ENCODE results near the gene VASH1. TPM values are rescaled to one million over a fixed set of nuclear protein-coding genes. Genes with fewer than 3 reads are reported as not detected.

The VASH1 gene
- polyA plus RNA-seq, 6 donors from 2014 or later = 0.05 to 0.61 (median 0.39) TPM; not detected in 1

DNA sequence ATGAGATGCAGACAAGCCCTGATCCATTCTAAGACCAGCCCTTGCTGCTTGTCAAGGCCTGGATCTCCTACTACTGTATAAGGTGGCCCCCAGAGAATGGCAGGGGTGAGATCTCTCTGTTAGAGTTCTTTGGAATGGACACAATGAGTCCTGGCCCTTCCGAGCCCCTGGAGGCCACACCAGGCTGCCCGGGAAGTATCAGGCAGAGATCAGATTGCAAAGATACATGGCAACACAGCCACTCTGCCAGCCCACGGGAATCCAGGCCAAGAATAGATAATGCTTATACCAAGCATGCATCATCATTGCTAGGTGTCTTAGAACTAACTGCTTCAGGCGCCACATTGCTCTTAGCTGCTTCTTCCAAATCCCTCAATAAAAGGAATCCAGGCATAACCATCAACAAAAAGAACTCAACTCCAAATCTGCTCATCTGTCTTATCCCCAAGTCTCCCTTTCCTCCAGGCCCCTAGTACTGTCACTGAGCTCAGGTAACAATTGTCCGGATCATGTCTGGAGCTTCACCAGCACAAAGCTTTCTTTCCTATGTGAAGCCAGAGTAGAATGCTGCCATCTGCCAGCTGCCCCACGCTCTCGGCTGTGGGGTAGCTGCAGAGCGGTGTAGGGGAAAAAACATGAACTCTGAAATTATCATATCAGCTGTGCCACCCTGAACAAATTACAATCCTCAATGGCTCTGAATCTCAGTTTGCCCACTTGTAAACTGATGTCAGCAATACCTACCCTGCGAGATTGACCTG is 5.5 kb upstream of the VASH1 start:
- ATAC-seq (ENCODE audit: low read depth in 2 of 2) (no peak), DNase-seq (no peak)
- H3K36me3 Mint-ChIP-seq = no peaks in the 10 kb centered on the region
- peaks cover 24 to 41% (median 31%) of the 10 kb centered on the region in 3 donors for H3K27me3 Mint-ChIP-seq
- H3K27ac Mint-ChIP-seq = no peak overlapping the region
- no peaks in the 10 kb centered on the region for H3K9me3 Mint-ChIP-seq
- no peak overlapping the region for H3K4me3 Mint-ChIP-seq
- peaks cover 0 to 3% (median 3%) of the 10 kb centered on the region in 3 donors for H3K4me1 Mint-ChIP-seq

DNA sequence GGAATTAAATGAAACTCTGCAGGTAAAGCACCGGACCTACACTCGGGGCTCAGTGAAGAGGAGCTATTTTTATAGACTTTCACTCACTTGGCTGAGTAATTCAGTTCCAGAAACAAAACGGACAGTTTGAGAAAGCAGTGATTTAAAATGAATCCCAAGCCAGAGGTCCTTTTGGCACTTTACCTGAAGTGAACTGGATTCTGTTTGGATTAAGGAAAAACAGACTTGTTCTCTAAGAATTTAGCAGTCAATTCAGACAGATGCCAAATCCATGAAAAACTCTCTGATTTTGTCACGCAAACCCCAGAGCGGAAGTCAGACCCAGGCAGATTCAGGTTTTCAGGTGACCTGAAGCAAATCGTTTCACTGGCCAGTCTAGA is 4.9 kb upstream of the VASH1 start:
- peaks cover 27 to 45% (median 32%) of the 10 kb centered on the region in 3 donors for H3K27me3 Mint-ChIP-seq
- no peak overlapping the region for H3K4me3 Mint-ChIP-seq
- H3K27ac Mint-ChIP-seq = no peak overlapping the region
- ATAC-seq (ENCODE audit: low read depth in 2 of 2) (no peak), DNase-seq (no peak)
- H3K9me3 Mint-ChIP-seq = no peaks in the 10 kb centered on the region
- H3K4me1 Mint-ChIP-seq = peaks cover 0 to 7% (median 6%) of the 10 kb centered on the region in 3 donors
- H3K36me3 Mint-ChIP-seq = no peaks in the 10 kb centered on the region

DNA sequence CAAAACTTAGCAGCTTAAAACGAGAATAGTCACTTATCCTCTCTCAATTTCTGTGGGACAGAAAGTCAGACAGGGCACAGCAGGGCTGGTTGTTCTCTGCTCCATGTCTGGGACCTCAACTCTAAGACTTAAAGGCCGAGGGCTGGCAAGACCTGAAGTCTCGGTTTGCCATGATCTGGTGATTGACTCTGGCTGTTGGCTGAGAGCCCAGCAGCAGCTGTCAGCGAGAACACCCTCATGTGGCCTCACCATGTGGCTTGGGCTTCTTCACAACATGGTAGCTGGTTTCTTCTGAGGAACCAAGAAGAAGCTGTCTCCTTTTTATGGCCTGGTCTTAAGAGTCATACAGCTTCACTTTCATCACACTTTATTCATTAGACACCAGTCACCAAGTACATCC is 1.7 kb upstream of the VASH1 start:
- H3K4me1 Mint-ChIP-seq = peaks cover 6 to 15% (median 13%) of the 10 kb centered on the region in 3 donors
- ATAC-seq (ENCODE audit: low read depth in 2 of 2) (no peak), DNase-seq (no peak)
- peaks cover 44 to 69% (median 48%) of the 10 kb centered on the region in 3 donors for H3K27me3 Mint-ChIP-seq
- H3K36me3 Mint-ChIP-seq = no peaks in the 10 kb centered on the region
- H3K4me3 Mint-ChIP-seq = peak overlapping the region in 2 of 8 donors; percentile 11 to 42
- no peaks in the 10 kb centered on the region for H3K9me3 Mint-ChIP-seq
- no peak overlapping the region for H3K27ac Mint-ChIP-seq

DNA sequence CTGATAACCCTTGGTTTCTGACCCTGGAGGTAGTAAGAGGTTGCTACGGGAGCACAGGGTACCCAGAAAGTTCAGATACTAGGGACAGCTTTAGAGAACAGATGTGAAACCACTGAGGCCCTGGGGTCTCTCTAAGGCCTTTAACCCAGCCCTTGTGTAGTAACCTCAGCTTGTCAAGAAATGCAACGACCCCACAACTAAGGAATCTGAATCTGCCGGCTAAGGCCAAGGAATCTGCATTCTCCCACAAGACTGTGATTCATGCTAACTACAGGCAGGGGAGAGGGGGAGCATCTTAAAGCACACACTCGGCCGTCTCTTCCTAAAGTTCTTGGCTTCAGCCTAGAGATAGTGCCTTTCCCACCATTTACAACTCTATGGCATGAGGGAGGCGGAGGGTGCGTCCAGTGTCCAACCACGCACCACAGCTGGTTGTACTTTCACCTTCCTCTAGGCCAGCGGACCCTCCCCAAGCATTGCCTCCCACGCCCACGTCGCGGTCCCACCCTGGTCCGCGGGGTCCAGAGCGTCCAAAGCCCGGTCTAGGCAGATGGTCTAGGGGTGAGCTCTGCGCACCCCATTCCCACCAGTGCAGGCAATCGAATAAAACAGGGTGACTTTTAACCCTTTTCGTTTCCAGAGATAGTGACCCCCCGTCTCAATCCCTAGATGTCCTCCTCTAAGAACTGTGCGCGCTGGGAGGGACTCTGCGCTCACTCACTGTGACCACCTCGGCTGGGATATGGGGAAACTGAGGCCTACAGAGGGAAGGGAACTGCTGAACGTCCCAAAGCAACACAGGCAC is 735 bp upstream of the VASH1 start:
- no peak for DNase-seq
- H3K4me3 Mint-ChIP-seq = peak overlapping the region; percentile 59 to 86 (median 78)
- H3K27ac Mint-ChIP-seq = peak overlapping the region in 1 of 6 donors; percentile 56
- no peaks in the 10 kb centered on the region for H3K36me3 Mint-ChIP-seq
- no peak for ATAC-seq (ENCODE audit: low read depth in 2 of 2)
- no peaks in the 10 kb centered on the region for H3K9me3 Mint-ChIP-seq
- peaks cover 49 to 76% (median 58%) of the 10 kb centered on the region in 3 donors for H3K27me3 Mint-ChIP-seq
- H3K4me1 Mint-ChIP-seq = peaks cover 6 to 15% (median 13%) of the 10 kb centered on the region in 3 donors

DNA sequence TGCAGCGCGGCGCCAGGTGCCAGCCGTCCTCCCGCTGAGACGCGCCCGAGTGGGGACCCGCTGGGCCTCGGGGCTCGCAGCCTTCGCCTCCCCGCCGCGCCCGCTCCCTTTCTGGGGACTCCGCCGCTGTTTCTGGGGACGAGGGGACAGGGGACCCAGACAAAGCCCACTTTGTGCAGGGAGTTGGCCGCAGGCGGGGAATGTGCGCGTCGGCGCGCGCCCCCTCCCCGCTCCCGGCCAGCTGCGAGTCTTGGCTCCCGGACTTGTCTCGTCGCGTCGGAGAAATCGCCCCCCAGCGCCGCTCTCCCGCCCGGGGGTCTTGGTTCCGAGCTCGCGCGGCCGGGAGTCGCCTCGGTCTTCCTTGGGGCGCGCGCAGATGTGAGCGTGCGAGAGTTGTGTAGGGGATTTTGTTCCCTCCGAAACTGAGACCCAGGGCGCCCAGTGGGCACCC is 717 bp downstream of the VASH1 start:
- H3K27me3 Mint-ChIP-seq = peaks cover 47 to 73% (median 63%) of the 10 kb centered on the region in 3 donors
- no peaks in the 10 kb centered on the region for H3K9me3 Mint-ChIP-seq
- no peak for ATAC-seq (ENCODE audit: low read depth in 2 of 2)

DNA sequence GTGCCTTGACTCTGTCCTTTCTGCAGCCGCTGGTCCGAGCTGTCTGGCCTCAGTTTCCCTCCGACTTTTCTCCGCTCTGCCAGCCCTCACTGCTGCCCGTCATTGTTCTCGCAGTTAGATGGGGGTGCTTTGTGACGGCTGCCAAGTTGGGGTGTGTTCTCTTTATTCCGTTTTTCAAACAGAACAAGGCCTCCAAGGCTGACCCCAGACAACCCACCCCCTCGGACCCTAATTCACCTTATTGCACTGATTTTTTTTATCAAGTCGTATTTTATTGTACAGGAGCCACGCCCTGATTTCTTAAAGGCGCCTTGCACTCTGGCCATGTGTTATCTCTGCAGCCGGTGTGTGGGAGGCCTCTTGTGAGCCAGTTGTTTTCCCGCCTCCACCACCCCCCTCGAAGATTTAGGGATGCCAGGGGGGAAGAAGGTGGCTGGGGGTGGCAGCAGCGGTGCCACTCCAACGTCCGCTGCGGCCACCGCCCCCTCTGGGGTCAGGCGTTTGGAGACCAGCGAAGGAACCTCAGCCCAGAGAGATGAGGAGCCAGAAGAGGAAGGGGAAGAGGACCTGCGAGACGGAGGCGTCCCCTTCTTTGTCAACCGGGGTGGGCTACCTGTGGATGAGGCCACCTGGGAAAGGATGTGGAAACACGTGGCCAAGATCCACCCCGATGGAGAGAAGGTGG is 1.3 kb downstream of the VASH1 start:
- peak overlapping the region in 1 of 6 donors; percentile 28 for H3K27ac Mint-ChIP-seq
- H3K4me1 Mint-ChIP-seq = peaks cover 6 to 15% (median 13%) of the 10 kb centered on the region in 3 donors
- no peaks in the 10 kb centered on the region for H3K9me3 Mint-ChIP-seq
- ATAC-seq (ENCODE audit: low read depth in 2 of 2) = no peak
- no peak for DNase-seq
- peak overlapping the region; percentile 74 to 91 (median 84) for H3K4me3 Mint-ChIP-seq
- H3K27me3 Mint-ChIP-seq = peaks cover 47 to 73% (median 63%) of the 10 kb centered on the region in 3 donors
- no peaks in the 10 kb centered on the region for H3K36me3 Mint-ChIP-seq

More for the DNA sequence above, 717 bp downstream of the VASH1 start:
- H3K4me3 Mint-ChIP-seq = peak overlapping the region; percentile 74 to 91 (median 84)
- DNase-seq = no peak
- no peak overlapping the region for H3K27ac Mint-ChIP-seq
- no peaks in the 10 kb centered on the region for H3K36me3 Mint-ChIP-seq
- peaks cover 6 to 15% (median 13%) of the 10 kb centered on the region in 3 donors for H3K4me1 Mint-ChIP-seq

DNA sequence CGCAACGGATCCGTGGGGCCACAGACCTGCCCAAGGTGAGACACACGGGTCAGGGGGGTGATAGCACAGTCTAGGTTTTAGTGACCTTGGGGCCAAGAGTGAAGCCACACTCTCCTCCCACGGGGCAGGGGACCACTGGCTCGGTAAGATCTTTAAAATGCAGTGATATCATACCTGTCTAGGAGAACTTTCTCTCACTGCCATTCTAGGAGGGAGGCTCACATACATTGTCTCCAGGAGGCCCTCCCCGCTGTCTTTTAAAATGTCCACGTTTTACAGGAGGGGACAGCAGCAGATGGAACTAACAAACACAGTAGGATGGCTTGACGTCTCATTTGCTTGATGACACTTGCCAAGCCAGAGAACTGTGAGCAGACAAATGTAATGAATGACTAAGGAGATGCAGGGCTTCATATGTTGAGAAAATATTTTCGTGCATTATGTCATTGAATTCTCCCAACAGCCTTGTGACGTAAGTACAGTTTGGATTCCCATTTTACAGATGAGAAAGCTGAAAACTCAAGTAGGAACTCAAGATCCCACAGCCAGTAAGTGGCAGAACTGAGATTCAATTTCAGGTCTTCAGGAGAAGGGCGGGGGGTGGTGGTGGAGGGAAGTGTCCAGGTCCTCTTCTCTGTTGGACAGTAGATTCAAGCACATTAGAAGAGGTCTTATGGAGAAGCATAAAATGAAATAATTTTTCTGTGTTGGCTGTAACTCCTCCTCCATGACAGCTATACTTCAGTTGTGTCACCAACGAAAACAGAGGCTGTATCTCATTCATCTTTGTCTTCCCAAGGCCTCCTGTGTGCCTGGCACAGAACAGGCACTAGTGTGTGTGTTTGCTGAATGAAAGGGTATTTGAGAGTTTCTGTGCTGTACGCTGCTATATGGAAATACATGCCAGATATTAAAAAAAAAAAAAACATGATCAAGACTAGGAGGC is 2.1 kb downstream of the VASH1 start:
- Mint-ChIP-seq H3K4me3 (peak overlapping the region in 6 of 8 donors; percentile 9 to 84 (median 66)), H3K36me3 (no peaks in the 10 kb centered on the region), H3K27ac (peak overlapping the region in 2 of 6 donors; percentile 8 to 28), H3K4me1 (peaks cover 10 to 20% (median 17%) of the 10 kb centered on the region in 3 donors), H3K27me3 (peaks cover 42 to 66% (median 56%) of the 10 kb centered on the region in 3 donors), H3K9me3 (no peaks in the 10 kb centered on the region)
- no peak for ATAC-seq (ENCODE audit: low read depth in 2 of 2)
- no peak for DNase-seq

DNA sequence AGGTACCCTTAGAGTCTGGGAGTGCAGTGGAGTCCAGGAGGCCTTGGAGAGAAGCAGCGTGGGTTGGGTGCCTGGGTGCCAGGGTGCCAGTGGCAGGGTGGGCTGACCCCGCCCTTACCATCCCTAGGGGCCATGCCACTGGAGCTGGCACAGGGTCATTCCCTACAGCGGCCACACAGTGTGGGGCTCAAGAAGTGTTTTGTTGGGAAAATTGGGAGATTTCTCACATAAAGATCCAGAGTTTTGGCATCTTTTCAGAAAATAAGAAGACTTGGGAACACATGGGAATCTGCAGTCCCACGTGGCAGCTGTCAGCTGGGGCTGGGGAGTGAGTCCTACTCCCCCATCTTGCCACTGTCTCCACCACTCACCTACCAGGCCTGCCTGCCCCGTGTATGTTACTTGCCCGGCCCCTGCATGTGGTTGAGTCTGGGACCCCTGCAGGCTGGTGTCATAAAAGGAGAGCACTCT is 4.2 kb downstream of the VASH1 start:
- Mint-ChIP-seq H3K4me3 (peak overlapping the region in 1 of 8 donors; percentile 57), H3K4me1 (peaks cover 12 to 27% (median 25%) of the 10 kb centered on the region in 3 donors), H3K36me3 (no peaks in the 10 kb centered on the region), H3K9me3 (no peaks in the 10 kb centered on the region), H3K27ac (no peak overlapping the region), H3K27me3 (peaks cover 26 to 51% (median 42%) of the 10 kb centered on the region in 3 donors)
- ATAC-seq (ENCODE audit: low read depth in 2 of 2) = no peak
- no peak for DNase-seq

DNA sequence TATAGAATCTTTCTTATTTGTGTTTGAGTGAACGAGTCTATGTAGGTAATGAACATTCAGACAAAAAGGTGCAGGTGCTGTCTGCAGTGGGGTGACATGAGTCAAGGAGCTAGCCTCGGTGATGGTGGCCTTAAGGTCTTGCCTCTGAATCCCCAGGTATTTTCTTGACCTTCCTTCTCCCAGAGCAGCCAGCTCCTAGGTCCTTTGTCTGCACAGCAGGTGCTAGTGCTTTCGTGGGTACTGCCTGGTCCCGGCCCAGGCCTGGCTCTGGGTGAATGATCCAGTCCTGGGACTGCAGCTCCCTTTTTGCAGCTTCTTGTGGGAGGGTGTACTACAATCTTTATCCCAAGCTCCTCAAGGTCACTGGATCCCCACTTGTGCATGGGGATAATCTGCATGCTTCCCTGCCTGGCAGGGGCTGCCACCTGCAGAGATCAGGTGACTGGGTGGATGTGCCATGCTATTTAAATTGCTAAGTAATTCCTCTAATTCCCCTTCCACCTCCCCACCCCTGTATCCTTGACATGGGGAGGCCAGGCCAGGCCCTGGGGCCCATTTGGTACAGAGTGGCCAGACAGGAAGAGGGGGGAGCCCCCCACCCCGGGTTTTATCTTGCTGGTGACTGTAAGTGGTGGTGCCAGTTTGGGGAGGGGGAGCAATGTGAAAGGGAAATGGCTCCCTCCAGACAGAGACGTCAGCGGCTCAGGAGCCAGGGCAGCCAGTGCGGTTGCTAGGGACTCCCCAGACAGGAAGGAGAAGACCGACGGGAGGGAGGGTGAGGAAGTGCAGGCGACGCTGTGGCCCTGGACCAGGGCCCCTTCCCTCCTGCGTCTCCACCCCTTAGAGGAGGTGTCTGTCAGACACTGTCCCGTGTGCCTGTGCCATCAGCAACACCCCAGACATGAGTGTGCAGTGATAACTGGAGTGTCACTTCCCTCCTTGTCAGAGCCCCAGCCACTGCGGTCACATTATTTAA is 6.7 kb downstream of the VASH1 start:
- peak; percentile 91 to 93 for ATAC-seq (ENCODE audit: low read depth in 2 of 2)
- peak overlapping the region in 4 of 6 donors; percentile 33 to 85 (median 72) for H3K27ac Mint-ChIP-seq
- peaks cover 26 to 49% (median 29%) of the 10 kb centered on the region in 3 donors for H3K27me3 Mint-ChIP-seq
- H3K36me3 Mint-ChIP-seq = no peaks in the 10 kb centered on the region
- DNase-seq = peak; percentile 54
- peak overlapping the region in 5 of 8 donors; percentile 23 to 74 (median 52) for H3K4me3 Mint-ChIP-seq
- H3K9me3 Mint-ChIP-seq = no peaks in the 10 kb centered on the region
- peaks cover 6 to 14% (median 11%) of the 10 kb centered on the region in 3 donors for H3K4me1 Mint-ChIP-seq

DNA sequence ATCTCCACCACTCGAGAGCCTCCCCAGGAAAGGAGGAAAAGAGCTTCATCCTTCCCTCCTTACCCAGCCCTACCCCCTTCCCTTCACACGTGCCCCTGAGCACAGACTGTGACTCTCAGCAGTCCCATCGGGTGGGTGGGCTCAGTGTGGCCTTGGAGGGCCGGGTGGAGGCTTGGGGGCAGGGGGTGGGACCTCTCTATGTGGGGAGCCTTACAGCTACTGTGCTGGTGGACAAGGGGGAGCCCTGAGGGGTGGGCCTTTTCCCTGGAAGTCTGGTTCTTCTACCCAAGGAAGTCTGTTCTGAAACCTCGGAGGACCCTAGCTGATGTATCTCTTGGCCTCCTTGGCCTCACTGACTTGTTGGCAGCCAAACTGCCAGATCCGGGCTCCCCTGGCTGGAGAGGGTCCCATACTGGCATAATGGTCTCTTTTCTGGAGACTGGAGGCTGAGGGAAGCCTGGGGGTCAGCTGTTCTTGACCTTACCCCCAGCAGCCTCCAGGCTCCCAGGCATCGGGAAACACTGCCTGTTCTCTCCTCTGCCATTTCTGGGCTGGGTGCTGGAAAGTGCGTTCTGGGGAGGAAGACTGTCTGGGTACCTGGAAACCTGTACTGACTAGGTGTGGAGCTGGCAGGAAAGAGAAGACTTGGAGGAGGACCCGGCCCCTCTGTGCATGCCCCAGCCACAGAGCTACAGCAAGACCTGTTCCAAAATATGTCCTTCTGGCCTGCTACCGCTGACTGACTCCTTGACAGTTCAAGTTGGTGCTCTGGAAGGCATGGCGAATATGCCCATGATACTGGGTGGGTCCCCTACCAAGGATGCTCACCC is 7.6 kb downstream of the VASH1 start:
- no peaks in the 10 kb centered on the region for H3K9me3 Mint-ChIP-seq
- H3K4me3 Mint-ChIP-seq = peak overlapping the region in 4 of 8 donors; percentile 23 to 76 (median 69)
- peak overlapping the region in 4 of 6 donors; percentile 33 to 85 (median 72) for H3K27ac Mint-ChIP-seq
- H3K4me1 Mint-ChIP-seq = peaks cover 6 to 14% (median 11%) of the 10 kb centered on the region in 3 donors
- no peaks in the 10 kb centered on the region for H3K36me3 Mint-ChIP-seq
- no peak for ATAC-seq (ENCODE audit: low read depth in 2 of 2)
- no peak for DNase-seq
- peaks cover 20 to 40% (median 20%) of the 10 kb centered on the region in 3 donors for H3K27me3 Mint-ChIP-seq
